Inferior parietal cortex (tissue), 1 donor: ENCODE data around the gene ERP29.
"Not testable (repeated sequence)": the region's sequence is repeated elsewhere in the genome, so short reads cannot be mapped to it uniquely, and the experiment has no call there.

Source experiments
- DNase-seq: peaks from one replicate; pipeline ENCODE4 v3.0.0-alpha.2; 2016; ENCODE audit errors: extremely low spot score

Gene ERP29

GRCh38 chr12:112035219-112035785, 22.1 kb downstream of the ERP29 start:
- no peak for DNase-seq

- not testable (repeated sequence) for DNase-seq
These were observed 23.4 kb downstream of the ERP29 start for GRCh38 chr12:112036614-112037013.

- DNase-seq, result no peak
These were observed 32.8 kb downstream of the ERP29 start for GRCh38 chr12:112046003-112046402.

GRCh38 chr12:112049351-112049750, 36.1 kb downstream of the ERP29 start:
- DNase-seq, result no peak

GRCh38 chr12:112061137-112061536, 47.9 kb downstream of the ERP29 start:
- DNase-seq, result no peak

- no peak for DNase-seq
These were observed 50.0 kb downstream of the ERP29 start for GRCh38 chr12:112063273-112063672.

- no peak for DNase-seq
These were observed 53.3 kb downstream of the ERP29 start for GRCh38 chr12:112066566-112066965.
